ENCODE measurements around the gene UBAC2. TPM values are rescaled to one million over a fixed set of nuclear protein-coding genes. Genes with fewer than 3 reads are reported as not detected.

The UBAC2 gene
- total RNA-seq, 1 experiment from 2014 or later, result 103 TPM

- ChIA-PET CTCF (no interaction called here), POLR2A (no interaction called here)
- peaks cover 11% of the 10 kb centered on the region for H3K4me1 ChIP-seq
- peaks cover 44% of the 10 kb centered on the region for H3K36me3 Mint-ChIP-seq (ENCODE audit: insufficient read depth, unreplicated experiment)
- H3K27me3 Mint-ChIP-seq (ENCODE audit: insufficient read depth, unreplicated experiment), result no peaks in the 10 kb centered on the region
- H3K27me3 ChIP-seq (replicated peaks; ENCODE audit: control insufficient read depth, insufficient read depth, low read length), result no peaks in the 10 kb centered on the region
- no peaks in the 10 kb centered on the region for H3K36me3 ChIP-seq (ENCODE audit: control insufficient read depth, insufficient read depth, low read length)
- H3K9me3 Mint-ChIP-seq (ENCODE audit: unreplicated experiment), result no peaks in the 10 kb centered on the region
- no peak overlapping the region for H3K4me3 ChIP-seq (ENCODE audit: low read depth, low read length)
- intact Hi-C loops (cut with micrococcal nuclease; ENCODE audit: unreplicated experiment), result no loop called here
- H3K4me1 Mint-ChIP-seq (ENCODE audit: low read depth, unreplicated experiment), result peaks cover 24% of the 10 kb centered on the region
- TF ChIP-seq CTCF (IDR thresholded peaks at IDR 0.05; ENCODE audit: insufficient read depth in 1 of 2, low read depth in 1 of 2, low read length in 1 of 2, severe bottlenecking in 1 of 2, unreplicated experiment in 1 of 2), result no peak
- peak overlapping the region; percentile 3 for H3K27ac Mint-ChIP-seq (ENCODE audit: unreplicated experiment)
- no peak overlapping the region for H3K4me3 Mint-ChIP-seq (ENCODE audit: unreplicated experiment)
- no peaks in the 10 kb centered on the region for H3K9me3 ChIP-seq
- BruUV-seq (replicated peaks), result no TSS peak
- no peak for DNase-seq
These were observed 3.2 kb downstream of the UBAC2 start for GRCh38 chr13:99203601-99204579.

GRCh38 chr13:99205621-99206220, 5.1 kb downstream of the UBAC2 start:
- ChIA-PET POLR2A (no interaction called here), CTCF (no interaction called here)
- Histone ChIP-seq H3K4me1 (peaks cover 4% of the 10 kb centered on the region), H3K9me3 (no peaks in the 10 kb centered on the region), H3K4me3 (ENCODE audit: low read depth, low read length) (no peak overlapping the region), H3K27me3 (replicated peaks; ENCODE audit: control insufficient read depth, insufficient read depth, low read length) (no peaks in the 10 kb centered on the region), H3K36me3 (ENCODE audit: control insufficient read depth, insufficient read depth, low read length) (no peaks in the 10 kb centered on the region)
- TF ChIP-seq CTCF (IDR thresholded peaks at IDR 0.05; ENCODE audit: insufficient read depth in 1 of 2, low read depth in 1 of 2, low read length in 1 of 2, severe bottlenecking in 1 of 2, unreplicated experiment in 1 of 2), result no peak
- Mint-ChIP-seq H3K27ac (ENCODE audit: unreplicated experiment) (no peak overlapping the region), H3K4me1 (ENCODE audit: low read depth, unreplicated experiment) (peaks cover 17% of the 10 kb centered on the region), H3K27me3 (ENCODE audit: insufficient read depth, unreplicated experiment) (no peaks in the 10 kb centered on the region), H3K9me3 (ENCODE audit: unreplicated experiment) (no peaks in the 10 kb centered on the region), H3K36me3 (ENCODE audit: insufficient read depth, unreplicated experiment) (peaks cover 36% of the 10 kb centered on the region), H3K4me3 (ENCODE audit: unreplicated experiment) (no peak overlapping the region)
- no peak for DNase-seq
- intact Hi-C loops (cut with micrococcal nuclease; ENCODE audit: unreplicated experiment), result no loop called here
- no TSS peak for BruUV-seq (replicated peaks)

- POLR2A ChIA-PET, result no interaction called here
- peaks cover 17% of the 10 kb centered on the region for H3K4me1 Mint-ChIP-seq (ENCODE audit: low read depth, unreplicated experiment)
- no TSS peak for BruUV-seq (replicated peaks)
These were observed 5.6 kb downstream of the UBAC2 start for GRCh38 chr13:99206226-99206625.

More at GRCh38 chr13:99206226-99206625, 5.6 kb downstream of the UBAC2 start:
- Histone ChIP-seq H3K4me3 (ENCODE audit: low read depth, low read length) (no peak overlapping the region), H3K36me3 (ENCODE audit: control insufficient read depth, insufficient read depth, low read length) (no peaks in the 10 kb centered on the region), H3K9me3 (no peaks in the 10 kb centered on the region), H3K27me3 (replicated peaks; ENCODE audit: control insufficient read depth, insufficient read depth, low read length) (no peaks in the 10 kb centered on the region), H3K4me1 (peaks cover 4% of the 10 kb centered on the region)
- CTCF ChIA-PET, result no interaction called here
- no peaks in the 10 kb centered on the region for H3K27me3 Mint-ChIP-seq (ENCODE audit: insufficient read depth, unreplicated experiment)
- no peak for TF ChIP-seq CTCF (IDR thresholded peaks at IDR 0.05; ENCODE audit: insufficient read depth in 1 of 2, low read depth in 1 of 2, low read length in 1 of 2, severe bottlenecking in 1 of 2, unreplicated experiment in 1 of 2)
- no peak overlapping the region for H3K4me3 Mint-ChIP-seq (ENCODE audit: unreplicated experiment)
- H3K27ac Mint-ChIP-seq (ENCODE audit: unreplicated experiment), result no peak overlapping the region
- peaks cover 31% of the 10 kb centered on the region for H3K36me3 Mint-ChIP-seq (ENCODE audit: insufficient read depth, unreplicated experiment)
- DNase-seq, result no peak
- H3K9me3 Mint-ChIP-seq (ENCODE audit: unreplicated experiment), result no peaks in the 10 kb centered on the region
- intact Hi-C loops (cut with micrococcal nuclease; ENCODE audit: unreplicated experiment), result no loop called here
